GM19455 (cell line): Measurements from ENCODE around the gene HELZ.
"Not testable (repeated sequence)": the region's sequence is repeated elsewhere in the genome, so short reads cannot be mapped to it uniquely, and the experiment has no call there.

ENCODE experiments used
- ATAC-seq: cut with Tn5 transposase; IDR thresholded peaks from one replicate; pipeline ENCODE4 v1.9.1; 2021; ENCODE audit not compliant: unreplicated experiment

The HELZ gene

DNA sequence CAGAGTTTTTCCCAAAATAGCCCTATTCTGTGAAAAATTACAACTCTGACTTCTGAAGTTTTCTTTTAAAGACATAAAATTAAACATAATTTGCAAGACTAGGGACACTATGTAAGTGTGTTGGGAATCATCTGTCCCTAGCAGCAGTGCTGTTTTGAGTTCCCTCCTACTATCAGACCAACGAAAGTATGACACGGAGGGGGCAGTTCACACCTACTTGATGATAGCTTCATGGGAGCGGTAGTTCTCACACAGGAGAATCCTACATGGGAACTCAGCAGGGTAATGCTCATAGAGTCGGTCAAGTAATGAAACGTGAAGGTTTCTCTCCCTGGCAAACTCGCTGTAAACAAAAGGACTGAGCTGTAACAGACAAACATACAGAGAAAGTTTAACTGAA lies 96.6 kb downstream of the HELZ start:
- no peak for ATAC-seq

GRCh38 chr17:67145183-67145805 lies 99.7 kb downstream of the HELZ start:
- no peak for ATAC-seq

DNA sequence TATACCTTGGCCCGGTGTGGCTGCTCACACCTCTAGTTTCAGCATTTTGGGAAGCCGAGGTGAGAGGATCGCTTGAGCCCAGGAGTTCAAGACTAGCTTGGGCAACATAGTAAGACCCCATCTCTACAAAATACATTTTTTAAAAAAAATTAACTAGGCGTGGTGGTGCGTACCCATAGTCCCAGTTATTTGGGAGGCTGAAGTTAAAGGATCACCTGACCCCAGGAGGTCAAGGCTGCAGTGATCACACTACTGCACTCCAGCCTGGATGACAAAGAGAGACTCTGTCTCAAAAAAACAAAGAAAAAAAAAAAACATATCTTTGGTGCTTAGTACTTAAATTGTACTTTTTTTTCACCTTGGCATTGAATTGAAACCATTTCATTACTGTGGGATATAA lies 101.7 kb downstream of the HELZ start:
- no peak for ATAC-seq

DNA sequence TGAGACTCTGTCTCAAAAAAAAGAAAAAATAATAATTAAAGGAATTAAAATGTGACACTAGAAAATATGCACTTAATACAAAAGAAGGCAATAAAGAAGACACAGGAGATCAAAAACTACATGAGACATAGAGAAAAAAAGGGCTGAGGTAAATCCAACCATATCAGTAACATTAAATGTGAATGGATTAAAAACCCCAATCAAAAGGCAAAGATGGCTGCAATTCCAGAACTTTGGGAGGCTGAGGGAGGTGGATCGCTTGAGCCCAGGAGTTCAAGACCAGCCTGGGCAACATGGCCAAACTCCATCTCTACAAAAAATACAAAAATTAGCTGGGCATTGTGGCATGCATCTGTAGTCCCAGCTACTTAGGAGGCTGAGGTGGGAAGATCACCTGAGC lies 103.0 kb downstream of the HELZ start:
- not testable (repeated sequence) for ATAC-seq

- no peak for ATAC-seq
Observed at GRCh38 chr17:67139784-67140665, 105.0 kb downstream of the HELZ start.

- ATAC-seq, result no peak
Observed at GRCh38 chr17:67139289-67139688, 105.7 kb downstream of the HELZ start.

DNA sequence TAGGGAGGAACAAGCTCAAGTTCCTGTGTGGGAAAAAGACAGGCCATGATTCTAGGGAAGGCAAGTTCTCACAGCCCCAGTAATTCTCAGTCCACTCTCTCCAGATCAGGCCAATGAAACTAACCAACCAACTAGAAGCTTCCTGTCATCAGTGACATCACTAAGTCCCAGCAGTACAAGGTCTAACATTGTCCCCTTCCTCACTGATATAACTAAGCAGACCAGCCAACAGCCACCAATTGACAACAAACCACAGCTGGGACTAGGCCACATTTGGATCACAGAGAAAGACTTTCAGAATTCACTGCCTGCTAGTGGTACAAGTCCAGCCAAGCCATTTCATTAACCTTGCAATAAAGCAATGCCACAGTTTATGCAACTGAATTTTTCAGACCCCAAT lies 106.6 kb downstream of the HELZ start:
- no peak for ATAC-seq

- ATAC-seq, result no peak
Observed at GRCh38 chr17:67137860-67138259, 107.1 kb downstream of the HELZ start.

- ATAC-seq, result no peak
Observed at GRCh38 chr17:67137026-67137370, 108.0 kb downstream of the HELZ start.

- ATAC-seq, result no peak
Observed at GRCh38 chr17:67136191-67137025, 108.6 kb downstream of the HELZ start.

GRCh38 chr17:67133161-67133560 lies 111.8 kb downstream of the HELZ start:
- no peak for ATAC-seq

DNA sequence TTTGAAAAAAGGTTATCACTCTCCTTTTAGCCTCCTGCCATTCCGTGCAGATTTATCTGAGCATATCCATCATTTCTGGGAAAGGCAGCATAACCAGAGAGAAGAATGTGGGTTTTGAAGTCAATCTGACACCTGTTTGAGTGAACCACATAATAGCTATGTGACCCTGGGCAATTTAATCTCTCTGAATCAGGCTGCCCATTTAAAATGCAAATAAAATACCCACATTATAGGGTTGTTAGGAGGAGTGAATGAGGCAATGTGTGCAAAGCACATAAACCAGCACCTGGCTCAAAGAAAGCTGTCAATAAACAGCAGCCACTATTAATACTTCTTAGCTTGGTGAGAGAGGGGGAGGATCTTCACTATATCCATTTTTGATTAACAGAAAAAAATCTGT lies 112.6 kb downstream of the HELZ start:
- no peak for ATAC-seq

GRCh38 chr17:67130768-67131167 lies 114.2 kb downstream of the HELZ start:
- no peak for ATAC-seq

- ATAC-seq, result no peak
Observed at GRCh38 chr17:67129283-67129682, 115.7 kb downstream of the HELZ start.

DNA sequence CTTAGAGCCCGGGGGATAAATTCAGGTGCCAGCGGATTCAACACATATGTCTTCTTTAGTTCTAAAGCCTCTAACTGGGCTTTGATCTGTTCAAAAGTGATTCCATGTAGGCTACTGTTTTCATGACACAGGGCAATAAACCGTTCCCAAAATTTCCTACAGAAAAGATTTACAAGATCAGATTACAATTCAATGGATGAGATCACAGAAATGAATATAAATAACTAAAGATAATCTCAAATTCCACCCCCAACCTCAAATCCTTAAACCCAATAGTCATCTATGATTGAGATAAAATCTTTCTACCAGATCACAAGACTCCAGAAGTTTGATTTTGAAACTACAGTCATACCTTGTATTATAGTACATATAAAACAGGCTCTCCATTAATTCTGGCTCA lies 116.3 kb downstream of the HELZ start:
- ATAC-seq, result no peak

- no peak for ATAC-seq
Observed at GRCh38 chr17:67127925-67128324, 117.1 kb downstream of the HELZ start.

DNA sequence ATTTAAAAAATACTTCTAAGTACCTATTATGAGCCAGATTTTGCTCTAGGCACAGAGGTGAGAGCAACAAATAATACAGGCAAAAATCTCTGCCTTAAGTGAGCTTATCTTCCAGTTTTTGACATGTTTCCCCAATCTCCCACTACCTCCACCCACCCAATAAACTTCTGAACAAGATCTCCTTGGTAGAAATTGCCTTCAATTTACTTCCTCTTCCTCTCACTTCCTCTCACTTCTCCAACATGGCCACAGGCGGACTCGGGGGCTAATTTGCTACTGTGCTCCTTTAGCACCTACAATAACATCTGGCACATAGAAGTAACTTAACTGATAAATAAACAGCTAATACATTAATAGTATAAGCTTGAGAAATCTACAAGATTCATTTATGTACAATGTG lies 118.0 kb downstream of the HELZ start:
- no peak for ATAC-seq

GRCh38 chr17:67126543-67126942 lies 118.5 kb downstream of the HELZ start:
- not testable (repeated sequence) for ATAC-seq

GRCh38 chr17:67125924-67126323 lies 119.1 kb downstream of the HELZ start:
- ATAC-seq, result no peak

GRCh38 chr17:67125417-67125816 lies 119.6 kb downstream of the HELZ start:
- ATAC-seq, result no peak

GRCh38 chr17:67124450-67125148 lies 120.4 kb downstream of the HELZ start:
- ATAC-seq, result no peak
